ENCODE results near the gene ARHGAP15.

Gene ARHGAP15

DNA sequence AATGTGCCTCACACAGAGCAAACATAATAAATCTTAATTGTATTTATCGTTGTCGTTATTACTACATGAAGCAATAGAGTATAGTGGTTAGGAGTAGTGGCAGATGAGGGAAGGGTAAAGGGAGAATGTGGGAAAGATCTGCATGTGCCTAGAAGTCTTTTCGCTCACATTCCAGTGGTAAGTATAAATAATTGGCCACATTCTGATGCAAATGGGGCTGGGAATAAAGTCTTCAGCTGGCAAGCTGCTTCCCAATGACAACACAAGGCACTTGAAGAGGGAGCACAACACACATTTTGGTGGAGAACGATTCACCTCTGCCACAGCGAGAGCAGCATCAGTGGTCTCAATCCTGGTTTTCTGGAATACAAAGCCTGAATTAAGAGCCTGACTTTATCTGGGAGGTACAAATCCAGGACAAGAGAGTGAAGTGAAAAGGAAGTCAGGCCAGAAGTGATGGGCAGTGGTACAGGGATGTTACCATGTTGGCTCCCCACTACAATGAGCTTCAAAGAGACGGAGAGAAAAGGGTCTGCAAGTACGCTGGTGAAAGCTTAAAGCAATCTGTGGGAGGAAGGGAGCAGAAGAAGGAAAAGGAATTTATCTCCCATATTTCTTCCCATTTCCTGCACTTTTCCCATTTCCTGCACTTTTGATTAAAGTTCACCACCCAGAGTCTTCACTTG lies 112.3 kb downstream of the ARHGAP15 start:
- TF ChIP-seq, protein P1, sequence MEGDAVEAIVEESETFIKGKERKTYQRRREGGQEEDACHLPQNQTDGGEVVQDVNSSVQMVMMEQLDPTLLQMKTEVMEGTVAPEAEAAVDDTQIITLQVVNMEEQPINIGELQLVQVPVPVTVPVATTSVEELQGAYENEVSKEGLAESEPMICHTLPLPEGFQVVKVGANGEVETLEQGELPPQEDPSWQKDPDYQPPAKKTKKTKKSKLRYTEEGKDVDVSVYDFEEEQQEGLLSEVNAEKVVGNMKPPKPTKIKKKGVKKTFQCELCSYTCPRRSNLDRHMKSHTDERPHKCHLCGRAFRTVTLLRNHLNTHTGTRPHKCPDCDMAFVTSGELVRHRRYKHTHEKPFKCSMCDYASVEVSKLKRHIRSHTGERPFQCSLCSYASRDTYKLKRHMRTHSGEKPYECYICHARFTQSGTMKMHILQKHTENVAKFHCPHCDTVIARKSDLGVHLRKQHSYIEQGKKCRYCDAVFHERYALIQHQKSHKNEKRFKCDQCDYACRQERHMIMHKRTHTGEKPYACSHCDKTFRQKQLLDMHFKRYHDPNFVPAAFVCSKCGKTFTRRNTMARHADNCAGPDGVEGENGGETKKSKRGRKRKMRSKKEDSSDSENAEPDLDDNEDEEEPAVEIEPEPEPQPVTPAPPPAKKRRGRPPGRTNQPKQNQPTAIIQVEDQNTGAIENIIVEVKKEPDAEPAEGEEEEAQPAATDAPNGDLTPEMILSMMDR (conservative IDR thresholded peaks at IDR 0.05): no peak
- H3K27ac ChIP-seq: no peak overlapping the region

DNA sequence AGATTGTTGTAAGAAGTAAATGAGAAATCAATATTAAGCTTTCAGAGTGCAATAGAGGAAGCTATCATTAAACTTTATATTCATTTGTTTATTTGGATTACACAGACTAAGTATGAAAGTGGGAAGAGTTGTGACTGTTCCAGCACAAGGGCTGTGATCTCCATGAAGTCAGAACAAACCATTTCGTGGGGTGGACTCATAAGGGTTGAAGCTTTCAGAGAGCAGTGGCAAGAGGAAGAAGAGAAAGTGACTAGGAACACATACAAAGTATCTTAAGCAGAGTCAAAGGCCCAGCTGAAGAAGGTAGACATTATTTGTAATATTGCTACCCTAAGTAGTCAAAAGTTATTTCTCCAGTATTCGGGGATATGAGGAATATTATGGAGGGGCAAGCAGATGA lies 117.0 kb downstream of the ARHGAP15 start:
- H3K27ac ChIP-seq: no peak overlapping the region
- TF ChIP-seq, protein P1 (conservative IDR thresholded peaks at IDR 0.05): no peak

DNA sequence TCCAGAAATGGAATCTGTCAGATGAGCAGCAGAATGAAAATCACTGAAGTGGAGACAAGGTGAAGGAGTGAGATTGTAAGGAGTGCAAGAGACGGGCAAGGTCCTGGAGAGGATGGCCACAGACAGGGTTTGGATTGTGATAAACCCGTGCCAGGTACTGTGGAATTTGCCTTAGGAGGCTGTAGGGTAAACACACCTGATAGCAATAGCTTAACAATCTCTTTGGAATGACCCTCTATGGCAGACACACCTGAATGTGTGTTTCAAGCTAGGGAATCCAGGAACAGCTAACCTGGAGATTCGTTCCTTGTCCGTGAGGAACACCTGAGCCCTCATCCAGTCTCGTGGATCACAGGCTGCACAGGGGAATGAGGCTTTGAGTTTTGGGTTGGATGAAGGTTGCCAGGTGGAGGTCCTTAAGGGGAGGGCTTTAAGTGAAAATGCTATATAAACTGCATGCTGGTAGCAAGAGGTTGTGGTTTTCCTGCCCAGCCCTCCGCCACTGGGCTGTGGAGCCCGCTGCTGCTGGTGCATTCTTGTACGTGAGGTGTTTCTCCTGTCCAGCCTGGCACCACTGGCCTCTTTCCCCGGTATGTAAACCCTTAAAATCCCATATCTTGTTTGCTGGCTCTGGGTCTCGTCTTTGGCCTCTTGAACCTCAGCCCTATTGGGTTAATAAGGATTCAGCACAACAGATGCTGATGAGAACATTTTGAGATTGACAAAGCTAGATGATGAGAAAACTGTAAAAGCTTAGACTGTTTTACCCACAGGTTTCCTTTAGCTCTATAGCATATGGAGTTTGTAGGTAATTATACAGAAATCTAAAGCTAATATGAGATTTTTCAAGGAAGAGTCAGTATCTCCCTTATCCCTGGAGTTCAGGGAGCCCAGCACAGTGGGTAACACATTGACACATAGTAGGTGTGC lies 117.9 kb downstream of the ARHGAP15 start:
- no peak overlapping the region for H3K27ac ChIP-seq
- TF ChIP-seq, protein P1 (conservative IDR thresholded peaks at IDR 0.05): no peak

DNA sequence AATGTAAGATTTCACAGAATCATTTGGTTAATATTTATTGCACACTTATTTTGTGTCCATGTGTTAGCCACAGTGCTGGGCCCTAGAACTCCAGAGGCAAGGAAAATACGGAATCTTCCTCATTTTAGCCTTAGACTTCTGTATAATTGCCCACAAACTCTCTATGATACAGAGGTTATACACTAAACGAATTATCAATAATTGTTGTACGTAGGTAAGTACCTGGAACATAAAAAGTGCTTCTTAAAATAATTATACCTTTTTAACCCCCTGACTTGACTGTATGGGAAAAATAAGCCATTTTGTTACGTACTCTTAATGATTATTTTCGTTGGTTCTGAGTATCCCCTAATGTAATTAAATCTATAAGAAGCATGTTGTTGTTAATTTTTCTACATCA lies 119.4 kb downstream of the ARHGAP15 start:
- no peak overlapping the region for H3K27ac ChIP-seq
- TF ChIP-seq, protein P1 (conservative IDR thresholded peaks at IDR 0.05): no peak

DNA sequence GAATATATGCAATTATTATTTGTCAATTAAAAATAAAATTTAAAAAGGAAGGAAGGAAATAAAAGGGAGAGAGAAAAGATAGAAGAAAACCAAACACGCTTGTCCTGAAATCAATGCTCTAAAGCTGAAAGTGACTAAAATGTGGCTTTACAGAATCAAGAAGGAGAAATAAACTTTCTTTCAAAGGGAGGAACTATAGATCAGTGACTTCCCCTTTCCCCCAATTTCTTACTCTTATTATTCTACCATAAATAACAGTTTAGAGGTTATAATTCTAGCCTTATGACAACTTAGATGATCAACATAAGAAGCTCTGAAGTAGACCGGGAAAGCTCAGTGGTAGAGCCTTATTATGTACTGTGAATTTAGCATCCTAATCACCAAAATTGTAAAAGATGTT lies 122.5 kb downstream of the ARHGAP15 start:
- TF ChIP-seq, protein P1 (conservative IDR thresholded peaks at IDR 0.05): no peak
- no peak overlapping the region for H3K27ac ChIP-seq

DNA sequence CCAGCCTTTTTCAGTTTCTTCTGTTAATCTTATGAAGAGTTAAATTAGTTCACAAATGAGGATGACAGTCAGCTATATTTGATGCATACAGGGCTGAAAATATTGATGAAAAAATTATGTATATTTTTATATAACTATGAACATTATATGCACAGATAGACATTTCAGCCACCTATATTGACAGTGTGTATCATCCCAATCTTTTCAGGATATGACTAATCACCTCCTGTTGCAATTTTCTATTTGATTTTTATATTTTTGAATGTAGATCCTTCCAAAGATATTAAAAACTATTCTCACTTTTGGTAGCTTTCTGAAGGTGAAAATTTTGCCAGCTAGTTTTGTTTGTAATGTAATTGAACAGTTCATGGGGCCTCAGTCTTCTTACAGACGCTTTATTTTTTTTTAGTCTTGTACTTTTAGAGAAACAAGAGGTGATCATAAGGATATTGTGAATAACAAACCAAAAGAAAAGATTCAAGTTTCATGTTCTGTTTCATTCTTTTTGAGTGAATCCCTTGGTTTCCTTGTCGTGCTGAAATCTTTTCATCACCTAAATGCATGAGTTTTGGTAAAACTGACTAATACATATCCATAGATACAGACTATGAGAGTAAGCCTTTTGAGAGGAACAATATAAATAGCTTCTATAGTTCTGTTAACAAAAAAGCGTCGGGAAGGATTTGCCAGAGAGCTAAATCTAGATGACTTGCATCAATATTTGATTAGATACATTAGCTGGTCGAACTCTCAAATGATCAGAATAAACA lies 123.1 kb downstream of the ARHGAP15 start:
- TF ChIP-seq, protein P1 (conservative IDR thresholded peaks at IDR 0.05): no peak
- H3K27ac ChIP-seq: no peak overlapping the region

DNA sequence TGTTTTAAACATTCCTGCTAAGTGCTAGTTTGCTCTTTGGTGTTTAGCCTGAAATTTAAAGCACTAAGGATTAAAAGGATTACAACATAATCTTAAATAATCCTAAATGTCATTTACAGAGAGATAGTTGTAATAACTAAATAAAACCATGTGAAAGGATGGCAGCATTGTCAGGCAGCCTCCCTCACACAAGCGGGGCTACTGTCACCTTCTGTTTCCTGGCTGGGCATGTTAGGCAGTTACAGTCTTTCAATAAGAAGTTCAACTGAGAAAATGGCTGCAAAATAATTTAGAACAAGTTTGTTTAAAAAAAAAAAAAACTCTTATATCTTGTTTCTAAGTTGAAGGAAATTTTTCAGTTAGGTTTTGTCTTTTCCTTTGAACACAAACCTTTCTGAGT lies 124.9 kb downstream of the ARHGAP15 start:
- TF ChIP-seq, protein P1 (conservative IDR thresholded peaks at IDR 0.05): no peak
- no peak overlapping the region for H3K27ac ChIP-seq
